ENCODE results near the gene RRN3. TPM values are rescaled to one million over a fixed set of nuclear protein-coding genes. Genes with fewer than 3 reads are reported as not detected.
"Not testable (repeated sequence)": the region's sequence is repeated elsewhere in the genome, so short reads cannot be mapped to it uniquely, and the experiment has no call there.

Gene RRN3
- total RNA-seq, 4 donors from 2014 or later = 13.5 to 33.0 (median 24.0) TPM

GRCh38 chr16:15135483-15136360 lies 41.6 kb upstream of the RRN3 start:
- in situ Hi-C loops (cut with MboI; ENCODE audit: low pct_ligation_motif_present in 1 of 4, low pct_unique_long_range_greater_than_20kb in 1 of 4, low sequenced_read_pairs in 3 of 4); H3K4me3 ChIP-seq; H3K36me3 ChIP-seq; H3K27ac ChIP-seq; H3K9me3 ChIP-seq; H3K27me3 ChIP-seq; H3K4me1 ChIP-seq; intact Hi-C loops (cut with DNase I; ENCODE audit: low total_unique reads): not testable (repeated sequence)
- DNase-seq = peak; percentile 26
- 40% methylated on average over 1 of the region's 50 CpGs; no CpG with 5 or more reads in 1 of the 2 donors for WGBS, 2 donors (ENCODE audit: low coverage in 1 of 2)

- in situ Hi-C loops (cut with MboI; ENCODE audit: low pct_ligation_motif_present in 1 of 4, low pct_unique_long_range_greater_than_20kb in 1 of 4, low sequenced_read_pairs in 3 of 4) = not testable (repeated sequence)
Measured at GRCh38 chr16:15134752-15135482, 40.8 kb upstream of the RRN3 start.

DNA sequence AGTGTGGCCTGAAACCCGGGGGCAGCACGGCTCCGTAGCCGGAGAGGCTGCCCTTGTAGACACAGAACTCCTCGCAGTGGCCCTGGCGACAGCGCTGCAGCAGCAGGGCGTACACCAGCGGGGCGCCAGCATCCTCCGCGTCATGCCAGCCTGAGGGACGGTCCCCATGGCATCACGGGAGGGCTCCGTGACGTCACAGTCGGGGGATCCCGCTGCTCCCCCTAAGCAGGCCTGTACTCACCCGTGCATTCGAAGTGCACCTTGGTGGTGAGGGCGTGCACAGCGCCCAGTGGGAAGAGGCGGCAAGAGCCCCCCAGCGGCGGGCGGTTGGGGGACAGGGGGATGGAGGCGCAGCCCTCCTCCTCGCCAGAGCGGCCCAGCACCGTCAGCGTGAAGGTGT lies 39.5 kb upstream of the RRN3 start:
- H3K27me3 ChIP-seq; intact Hi-C loops (cut with DNase I; ENCODE audit: low total_unique reads); H3K4me1 ChIP-seq; H3K36me3 ChIP-seq; H3K27ac ChIP-seq; in situ Hi-C loops (cut with MboI; ENCODE audit: low pct_ligation_motif_present in 1 of 4, low pct_unique_long_range_greater_than_20kb in 1 of 4, low sequenced_read_pairs in 3 of 4); H3K9me3 ChIP-seq; DNase-seq; H3K4me3 ChIP-seq: not testable (repeated sequence)
- WGBS, 2 donors (ENCODE audit: low coverage in 1 of 2) = 98% methylated on average over 9 of the region's 31 CpGs; no CpG with 5 or more reads in 1 of the 2 donors

More at GRCh38 chr16:15134752-15135482, 40.8 kb upstream of the RRN3 start:
- H3K27me3 ChIP-seq; DNase-seq; H3K4me1 ChIP-seq; intact Hi-C loops (cut with DNase I; ENCODE audit: low total_unique reads); H3K9me3 ChIP-seq; H3K27ac ChIP-seq; H3K4me3 ChIP-seq; H3K36me3 ChIP-seq: not testable (repeated sequence)
- WGBS, 2 donors (ENCODE audit: low coverage in 1 of 2) = 94% methylated on average over 12 of the region's 33 CpGs; no CpG with 5 or more reads in 1 of the 2 donors

GRCh38 chr16:15132719-15133428 lies 38.8 kb upstream of the RRN3 start:
- DNase-seq, H3K4me3 ChIP-seq: not testable (repeated sequence)
- WGBS, 2 donors (ENCODE audit: low coverage in 1 of 2) = 92% methylated on average over 26 of the region's 41 CpGs; no CpG with 5 or more reads in 1 of the 2 donors

GRCh38 chr16:15130943-15131700 lies 37.0 kb upstream of the RRN3 start:
- 95% methylated on average over 4 of the region's 51 CpGs; no CpG with 5 or more reads in 1 of the 2 donors for WGBS, 2 donors (ENCODE audit: low coverage in 1 of 2)
- intact Hi-C loops (cut with DNase I; ENCODE audit: low total_unique reads); H3K27ac ChIP-seq; H3K9me3 ChIP-seq; in situ Hi-C loops (cut with MboI; ENCODE audit: low pct_ligation_motif_present in 1 of 4, low pct_unique_long_range_greater_than_20kb in 1 of 4, low sequenced_read_pairs in 3 of 4); H3K36me3 ChIP-seq; DNase-seq; H3K4me1 ChIP-seq; H3K4me3 ChIP-seq; H3K27me3 ChIP-seq: not testable (repeated sequence)

More at GRCh38 chr16:15132719-15133428, 38.8 kb upstream of the RRN3 start:
- H3K36me3 ChIP-seq; intact Hi-C loops (cut with DNase I; ENCODE audit: low total_unique reads); H3K27ac ChIP-seq; H3K27me3 ChIP-seq; H3K4me1 ChIP-seq; in situ Hi-C loops (cut with MboI; ENCODE audit: low pct_ligation_motif_present in 1 of 4, low pct_unique_long_range_greater_than_20kb in 1 of 4, low sequenced_read_pairs in 3 of 4); H3K9me3 ChIP-seq: not testable (repeated sequence)

- H3K9me3 ChIP-seq; H3K4me3 ChIP-seq; H3K27me3 ChIP-seq; in situ Hi-C loops (cut with MboI; ENCODE audit: low pct_ligation_motif_present in 1 of 4, low pct_unique_long_range_greater_than_20kb in 1 of 4, low sequenced_read_pairs in 3 of 4); intact Hi-C loops (cut with DNase I; ENCODE audit: low total_unique reads); H3K4me1 ChIP-seq; H3K36me3 ChIP-seq; DNase-seq; H3K27ac ChIP-seq: not testable (repeated sequence)
- WGBS, 2 donors (ENCODE audit: low coverage in 1 of 2) = 100% methylated on average over 2 of the region's 37 CpGs; no CpG with 5 or more reads in 1 of the 2 donors
Measured at GRCh38 chr16:15130256-15130932, 36.3 kb upstream of the RRN3 start.

GRCh38 chr16:15127641-15128425 lies 33.8 kb upstream of the RRN3 start:
- H3K4me1 ChIP-seq; H3K36me3 ChIP-seq; H3K9me3 ChIP-seq; H3K4me3 ChIP-seq; DNase-seq; in situ Hi-C loops (cut with MboI; ENCODE audit: low pct_ligation_motif_present in 1 of 4, low pct_unique_long_range_greater_than_20kb in 1 of 4, low sequenced_read_pairs in 3 of 4); H3K27ac ChIP-seq; H3K27me3 ChIP-seq; intact Hi-C loops (cut with DNase I; ENCODE audit: low total_unique reads): not testable (repeated sequence)
- WGBS, 2 donors (ENCODE audit: low coverage in 1 of 2) = 100% methylated on average over 3 to 8 of the region's 48 CpGs

GRCh38 chr16:15100372-15100987 lies 6.4 kb upstream of the RRN3 start:
- H3K9me3 ChIP-seq; in situ Hi-C loops (cut with MboI; ENCODE audit: low pct_ligation_motif_present in 1 of 4, low pct_unique_long_range_greater_than_20kb in 1 of 4, low sequenced_read_pairs in 3 of 4); DNase-seq; H3K4me1 ChIP-seq; H3K36me3 ChIP-seq; H3K27me3 ChIP-seq; H3K27ac ChIP-seq; H3K4me3 ChIP-seq; intact Hi-C loops (cut with DNase I; ENCODE audit: low total_unique reads): not testable (repeated sequence)
- 81% methylated on average over 5 of the region's 5 CpGs; no CpG with 5 or more reads in 1 of the 2 donors for WGBS, 2 donors (ENCODE audit: low coverage in 1 of 2)
